Panc1 (cell line): ENCODE data around the gene ITPKB. TPM values are rescaled to one million over a fixed set of nuclear protein-coding genes. Genes with fewer than 3 reads are reported as not detected.

Source experiments
- ATAC-seq: fragments of 200-7000 bp; cut with Tn5 transposase; 2 replicates; pipeline ENCODE4 v1.9.1; 2020; ENCODE audit warnings: mild to moderate bottlenecking, moderate library complexity
- BruUV-seq: library from RNA; stranded (reverse); fragments of 400-500 nt; replicated peaks from 2 replicates; lab custom pipeline; 2021; lab: Mats Ljungman, UMichigan
- CTCF ChIA-PET: fragments of 300-600 bp; sonication (Branson Sonifier 250); formaldehyde crosslinking; loops from one replicate; lab custom pipeline; 2022; ENCODE audit warnings: antibody characterized with exemption; lab: Charles Lee
- POLR2A ChIA-PET: fragments of 300-600 bp; sonication (Branson Sonifier 250); formaldehyde crosslinking; loops from one replicate; lab custom pipeline; 2022; ENCODE audit warnings: antibody characterized with exemption; lab: Charles Lee
- DNase-seq: peaks from one replicate; pipeline ENCODE4 v3.0.0-alpha.2; 2010; ENCODE audit warnings: low read depth, low spot score
- H3K27ac ChIP-seq: 2 replicates; pipeline ENCODE4 v1.5.1; 2011; ENCODE audit warnings: mild to moderate bottlenecking, low read length, inconsistent platforms
- H3K27me3 ChIP-seq: fragments of 200-500 bp; sonication (Bioruptor generic); 2 replicates; pipeline ENCODE4 v1.6.0; 2014; ENCODE audit warnings: low read length, inconsistent platforms; ENCODE audit not compliant: control insufficient read depth, insufficient read depth
- H3K36me3 ChIP-seq: fragments of 200-500 bp; sonication (Bioruptor generic); 2 replicates; pipeline ENCODE4 v1.5.1; 2014; ENCODE audit warnings: inconsistent platforms, mild to moderate bottlenecking, low read length, moderate library complexity; ENCODE audit not compliant: control insufficient read depth, insufficient read depth
- H3K4me1 ChIP-seq: 2 replicates; pipeline ENCODE4 v1.5.1; 2011; ENCODE audit warnings: inconsistent platforms, mild to moderate bottlenecking, low read length, moderate library complexity; ENCODE audit not compliant: control insufficient read depth, insufficient read depth
- H3K4me3 ChIP-seq, 2 experiments: 2 replicates each; pipeline ENCODE4 v1.5.1; 2011 to 2012; ENCODE audit warnings: low read depth in 2 of 2, low read length in 2 of 2, mild to moderate bottlenecking in 2 of 2, inconsistent platforms in 1 of 2, moderate library complexity in 1 of 2
- H3K9me3 ChIP-seq: fragments of 200-500 bp; sonication (Bioruptor generic); 2 replicates; pipeline ENCODE4 v1.5.1; 2014; ENCODE audit warnings: low read depth, mild to moderate bottlenecking, inconsistent platforms, low read length, moderate library complexity; ENCODE audit not compliant: control insufficient read depth, insufficient read depth
- CTCF ChIP-seq: fragments of 450-650 bp; IDR thresholded peaks from 2 replicates; pipeline ENCODE4 v1.5.1; 2017; ENCODE audit warnings: mild to moderate bottlenecking
- POLR2AphosphoS5 ChIP-seq: IDR thresholded peaks from 2 replicates; pipeline ENCODE4 v1.6.1; 2012; ENCODE audit warnings: mild to moderate bottlenecking, low read depth, low read length, moderate library complexity
- REST ChIP-seq, 2 experiments: IDR thresholded peaks; 2 replicates each; pipeline ENCODE4 v1.6.1; 2011 to 2012; ENCODE audit warnings: low read depth in 2 of 2, control low read depth in 1 of 2, low read length in 1 of 2, mild to moderate bottlenecking in 1 of 2, moderate library complexity in 1 of 2; ENCODE audit not compliant: insufficient read depth in 1 of 2
- SIN3A ChIP-seq: IDR thresholded peaks from 2 replicates; pipeline ENCODE4 v1.6.1; 2012; ENCODE audit warnings: low read depth, mild to moderate bottlenecking, low read length, moderate library complexity, borderline replicate concordance; ENCODE audit not compliant: insufficient read depth
- TCF7L2 ChIP-seq: IDR thresholded peaks from 2 replicates; pipeline ENCODE4 v1.6.1; 2011; ENCODE audit warnings: mild to moderate bottlenecking, low read depth, low read length, inconsistent platforms
- in situ Hi-C: cut with HindIII; loops from 2 replicates; pipeline ENCODE4 v1.10.0; 2016; ENCODE audit warnings: low sequenced_read_pairs, low pct_unique_long_range_greater_than_20kb
- intact Hi-C: fragments of 100-400 bp; cut with micrococcal nuclease; formaldehyde crosslinking; loops from one replicate; pipeline ENCODE4 v1.10.0; 2022; ENCODE audit not compliant: unreplicated experiment
- total RNA-seq: library from RNA; stranded (reverse); gene quantifications from one replicate; pipeline ENCODE4 v1.2.1, GENCODE V29; 2021; ENCODE audit not compliant: unreplicated experiment

Gene ITPKB
- total RNA-seq, 1 experiment from 2014 or later: 10.9 TPM

GRCh38 chr1:226734611-226735153, 4.4 kb downstream of the ITPKB start:
- H3K27me3 ChIP-seq: 0 out of 2 replicates have a peak, but pooled peaks cover 2% of the 10 kb centered on the region
- intact Hi-C loops: loop anchor here (5.0 kb wide), 1 partner anchor 93 kb away; no protein-coding TSS in a partner anchor
- H3K4me3 ChIP-seq: peak overlapping the region in 1 of 2 experiments; percentile 41; a peak in 2 of 4 replicates
- no peak for TF ChIP-seq CTCF
- no peak for TF ChIP-seq SIN3A
- no peak for TF ChIP-seq REST (IDR thresholded peaks at IDR 0.05; ENCODE audit: insufficient read depth in 1 of 2, low read depth in 2 of 2, low read length in 1 of 2)
- TF ChIP-seq POLR2AphosphoS5: no peak
- TF ChIP-seq TCF7L2: no peak
- BruUV-seq: no TSS peak
- no peak overlapping the region for H3K27ac ChIP-seq
- DNase-seq (no peak), ATAC-seq (no peak)
- in situ Hi-C loops: no loop called here
- H3K36me3 ChIP-seq: no peaks in the 10 kb centered on the region
- POLR2A ChIA-PET: interaction anchor here (0.5 kb wide), 1 partner anchor 149 kb away, joined by 6 read pairs; no protein-coding TSS in a partner anchor
- no peaks in the 10 kb centered on the region for H3K9me3 ChIP-seq
- CTCF ChIA-PET: no interaction called here
- H3K4me1 ChIP-seq: no peaks in the 10 kb centered on the region

DNA sequence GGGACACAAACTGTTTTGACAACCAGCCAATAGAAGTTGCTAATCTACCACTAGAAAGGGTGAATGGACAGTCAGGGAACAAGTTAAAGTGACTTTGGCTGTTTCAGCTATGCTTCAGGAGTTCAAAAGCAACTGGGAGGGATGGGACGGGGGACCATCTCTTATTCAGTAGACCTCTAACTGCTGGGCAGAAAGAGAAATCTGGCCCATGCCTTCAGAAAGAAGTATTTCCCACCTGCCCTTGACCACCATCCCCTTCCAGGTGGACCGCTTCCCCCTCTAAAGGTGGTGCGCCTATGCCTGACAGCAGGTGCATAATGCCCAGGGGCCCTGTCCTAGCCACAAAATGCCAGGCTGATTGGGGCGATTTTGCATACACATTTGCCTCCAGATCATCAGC, 5.2 kb downstream of the ITPKB start:
- ChIA-PET CTCF (interaction anchor here (0.7 kb wide), 1 partner anchor 216 kb away, joined by 10 read pairs; no protein-coding TSS in a partner anchor), POLR2A (no interaction called here)
- H3K27me3 ChIP-seq: no peaks in the 10 kb centered on the region
- in situ Hi-C loops: no loop called here
- ATAC-seq (no peak), DNase-seq (no peak)
- peak overlapping the region in 1 of 2 experiments; percentile 41; a peak in 2 of 4 replicates for H3K4me3 ChIP-seq
- no TSS peak for BruUV-seq
- no peak overlapping the region for H3K27ac ChIP-seq
- H3K36me3 ChIP-seq: no peaks in the 10 kb centered on the region
- no peak for TF ChIP-seq POLR2AphosphoS5
- TF ChIP-seq TCF7L2: no peak
- H3K9me3 ChIP-seq: no peaks in the 10 kb centered on the region
- H3K4me1 ChIP-seq: no peaks in the 10 kb centered on the region
- intact Hi-C loops: no loop called here

GRCh38 chr1:226733304-226733703, 5.8 kb downstream of the ITPKB start:
- ChIA-PET CTCF (no interaction called here), POLR2A (interaction anchor here (0.5 kb wide), 1 partner anchor 1327 kb away, joined by 4 read pairs; no protein-coding TSS in a partner anchor)
- no peak for ATAC-seq

More at GRCh38 chr1:226733304-226733703, 5.8 kb downstream of the ITPKB start:
- Histone ChIP-seq H3K27me3 (no peaks in the 10 kb centered on the region), H3K9me3 (no peaks in the 10 kb centered on the region), H3K4me3 (peak overlapping the region in 1 of 2 experiments; percentile 41; a peak in 2 of 4 replicates), H3K4me1 (no peaks in the 10 kb centered on the region), H3K36me3 (no peaks in the 10 kb centered on the region), H3K27ac (no peak overlapping the region)
- in situ Hi-C loops (no loop called here), intact Hi-C loops (no loop called here)
- TSS peak; percentile 24 for BruUV-seq
- TF ChIP-seq POLR2AphosphoS5: no peak
- TF ChIP-seq TCF7L2: no peak
- TF ChIP-seq REST (IDR thresholded peaks at IDR 0.05; ENCODE audit: insufficient read depth in 1 of 2, low read depth in 2 of 2, low read length in 1 of 2): no peak
- no peak for TF ChIP-seq CTCF
- no peak for TF ChIP-seq SIN3A
- DNase-seq: no peak
